PC-9 (cell line): Measurements from ENCODE around the gene SPA17. TPM values are rescaled to one million over a fixed set of nuclear protein-coding genes. Genes with fewer than 3 reads are reported as not detected.

Experiments
- BruUV-seq: library from RNA; stranded (reverse); fragments of 400-500 nt; replicated peaks from 2 replicates; lab custom pipeline; 2021; lab: Mats Ljungman, UMichigan
- CTCF ChIA-PET: fragments of 300-600 bp; sonication (Branson Sonifier 250); formaldehyde crosslinking; loops from one replicate; lab custom pipeline; 2022; ENCODE audit warnings: antibody characterized with exemption; lab: Charles Lee
- POLR2A ChIA-PET: fragments of 300-600 bp; sonication (Branson Sonifier 250); formaldehyde crosslinking; loops from one replicate; lab custom pipeline; 2022; ENCODE audit warnings: antibody characterized with exemption; ENCODE audit not compliant: unreplicated experiment; lab: Charles Lee
- DNase-seq, 2 experiments: peaks; one replicate each; pipeline versions ENCODE4 v3.0.0 to v3.0.0-alpha.2; 2015 to 2022; ENCODE audit warnings: mixed read lengths in 1 of 2
- H2AFZ ChIP-seq: fragments of 200-600 bp; sonication (generic); 2 replicates; pipeline ENCODE4 v1.8.1; 2017; ENCODE audit warnings: antibody characterized with exemption
- H3F3A ChIP-seq: fragments of 200-600 bp; sonication (generic); 2 replicates; pipeline ENCODE4 v1.8.1; 2017; ENCODE audit warnings: antibody characterized with exemption, mild to moderate bottlenecking, low read depth; ENCODE audit not compliant: insufficient read depth
- H3K27ac ChIP-seq: fragments of 200-600 bp; sonication (generic); 2 replicates; pipeline ENCODE4 v1.6.1; 2016; ENCODE audit warnings: mixed run types
- H3K27me3 ChIP-seq: fragments of 200-600 bp; sonication (generic); 2 replicates; pipeline ENCODE4 v1.6.1; 2016; ENCODE audit warnings: low read depth, mixed run types; ENCODE audit not compliant: insufficient read depth
- H3K36me3 ChIP-seq: fragments of 200-600 bp; sonication (generic); 2 replicates; pipeline ENCODE4 v1.6.1; 2016; ENCODE audit warnings: low read depth, mixed run types
- H3K4me1 ChIP-seq: fragments of 200-600 bp; sonication (generic); replicated peaks from 2 replicates; pipeline ENCODE4 v1.6.1; 2016; ENCODE audit warnings: mixed run types; ENCODE audit not compliant: insufficient read depth
- H3K4me2 ChIP-seq: fragments of 200-600 bp; sonication (generic); 2 replicates; pipeline ENCODE4 v1.6.1; 2017; ENCODE audit warnings: mixed run types
- H3K4me3 ChIP-seq: fragments of 200-600 bp; sonication (generic); 2 replicates; pipeline ENCODE4 v1.6.1; 2016; ENCODE audit warnings: mixed run types
- H3K79me2 ChIP-seq: fragments of 200-600 bp; sonication (generic); 2 replicates; pipeline ENCODE4 v1.6.1; 2017; ENCODE audit warnings: low read depth, mixed run types
- H3K9me2 ChIP-seq: fragments of 200-600 bp; sonication (generic); 2 replicates; pipeline ENCODE4 v1.8.1; 2017; ENCODE audit warnings: mild to moderate bottlenecking; ENCODE audit not compliant: insufficient read depth
- H3K9me3 ChIP-seq: fragments of 200-600 bp; sonication (generic); 2 replicates; pipeline ENCODE4 v1.8.1; 2016; ENCODE audit warnings: low read depth; ENCODE audit not compliant: insufficient read depth
- H4K20me1 ChIP-seq: fragments of 200-600 bp; sonication (generic); 2 replicates; pipeline ENCODE4 v1.8.1; 2017; ENCODE audit not compliant: insufficient read depth
- CTCF ChIP-seq: fragments of 200-600 bp; sonication (generic); conservative IDR thresholded peaks from 2 replicates; pipeline ENCODE4 v1.6.1; 2017; ENCODE audit warnings: mixed run types, antibody characterized with exemption, mild to moderate bottlenecking, moderate library complexity
- EZH2 ChIP-seq: fragments of 200-600 bp; sonication (generic); IDR thresholded peaks from 2 replicates; pipeline ENCODE4 v1.8.0; 2017; ENCODE audit warnings: antibody characterized with exemption, low read depth
- intact Hi-C: fragments of 100-400 bp; cut with micrococcal nuclease; formaldehyde crosslinking; loops from one replicate; pipeline ENCODE4 v1.10.0; 2022; ENCODE audit not compliant: unreplicated experiment
- total RNA-seq: library from RNA; stranded (reverse); gene quantifications from 2 replicates; pipeline ENCODE4 v1.2.3, GENCODE V29; 2021

SPA17 gene
- total RNA-seq, 1 experiment from 2014 or later = 15.7 TPM

GRCh38 chr11:124727474-124727873, 53.8 kb downstream of the SPA17 start:
- Histone ChIP-seq H3K9me3 (no peaks in the 10 kb centered on the region), H3K4me3 (no peak overlapping the region), H2AFZ (no peak overlapping the region), H3K4me2 (no peak overlapping the region), H3K4me1 (no peaks in the 10 kb centered on the region), H3K9me2 (peaks cover 4% of the 10 kb centered on the region; the same call in 1 of the 2 replicates), H3K79me2 (no peaks in the 10 kb centered on the region), H3K36me3 (no peaks in the 10 kb centered on the region), H3K27me3 (peaks cover 27% of the 10 kb centered on the region), H3K27ac (no peak overlapping the region), H3F3A (no peaks in the 10 kb centered on the region), H4K20me1 (no peaks in the 10 kb centered on the region)
- ChIA-PET CTCF (no interaction called here), POLR2A (no interaction called here)
- intact Hi-C loops = no loop called here
- BruUV-seq = no TSS peak
- no peak for DNase-seq
- TF ChIP-seq EZH2 (no peak), CTCF (no peak)

GRCh38 chr11:124728134-124728533, 54.4 kb downstream of the SPA17 start:
- Histone ChIP-seq H4K20me1 (no peaks in the 10 kb centered on the region), H3K9me3 (no peaks in the 10 kb centered on the region), H3K27me3 (peaks cover 21% of the 10 kb centered on the region), H3F3A (no peaks in the 10 kb centered on the region), H3K27ac (no peak overlapping the region), H3K4me3 (no peak overlapping the region), H2AFZ (no peak overlapping the region), H3K79me2 (no peaks in the 10 kb centered on the region), H3K4me2 (no peak overlapping the region), H3K4me1 (no peaks in the 10 kb centered on the region), H3K36me3 (no peaks in the 10 kb centered on the region), H3K9me2 (peaks cover 4% of the 10 kb centered on the region; the same call in 1 of the 2 replicates)
- no TSS peak for BruUV-seq
- TF ChIP-seq EZH2 (no peak), CTCF (no peak)
- ChIA-PET CTCF (no interaction called here), POLR2A (no interaction called here)
- no peak for DNase-seq
- intact Hi-C loops = no loop called here

- BruUV-seq = no TSS peak
- intact Hi-C loops = no loop called here
- CTCF ChIA-PET = no interaction called here
Observed at GRCh38 chr11:124729571-124729970, 55.9 kb downstream of the SPA17 start.

More at GRCh38 chr11:124729571-124729970, 55.9 kb downstream of the SPA17 start:
- Histone ChIP-seq H4K20me1 (no peaks in the 10 kb centered on the region), H3K9me2 (peaks cover 4% of the 10 kb centered on the region; the same call in 1 of the 2 replicates), H3K27ac (no peak overlapping the region), H3K4me1 (no peaks in the 10 kb centered on the region), H3F3A (no peaks in the 10 kb centered on the region), H2AFZ (no peak overlapping the region), H3K9me3 (no peaks in the 10 kb centered on the region), H3K79me2 (no peaks in the 10 kb centered on the region), H3K4me2 (no peak overlapping the region), H3K4me3 (no peak overlapping the region), H3K36me3 (no peaks in the 10 kb centered on the region), H3K27me3 (0 out of 2 replicates have a peak, but pooled peaks cover 6% of the 10 kb centered on the region)
- POLR2A ChIA-PET = no interaction called here
- no peak for TF ChIP-seq EZH2
- no peak for TF ChIP-seq CTCF
- no peak for DNase-seq
